ENCODE measurements around the gene FHIP1B.
"Not testable (repeated sequence)": the region's sequence is repeated elsewhere in the genome, so short reads cannot be mapped to it uniquely, and the experiment has no call there.

The FHIP1B gene

GRCh38 chr11:6234387-6235107, at the start of gene FHIP1B:
Gene FHIP1B (minus strand): TSS chr11:6234636. CDS start chr11:6224516, 10,120 bp downstream.
- DNase-seq, result peak; percentile 100

GRCh38 chr11:6283453-6284023, 49.1 kb upstream of the FHIP1B start:
- no peak for DNase-seq

- not testable (repeated sequence) for DNase-seq
Observed at GRCh38 chr11:6280809-6281208, 46.4 kb upstream of the FHIP1B start.

GRCh38 chr11:6273188-6273587, 38.8 kb upstream of the FHIP1B start:
- no peak for DNase-seq

- DNase-seq, result no peak
Observed at GRCh38 chr11:6271598-6271997, 37.2 kb upstream of the FHIP1B start.

- no peak for DNase-seq
Observed at GRCh38 chr11:6270584-6271246, 36.3 kb upstream of the FHIP1B start.

GRCh38 chr11:6269994-6270393, 35.6 kb upstream of the FHIP1B start:
- no peak for DNase-seq

- DNase-seq, result no peak
Observed at GRCh38 chr11:6268820-6269219, 34.4 kb upstream of the FHIP1B start.

- DNase-seq, result no peak
Observed at GRCh38 chr11:6263662-6264061, 29.2 kb upstream of the FHIP1B start.

- DNase-seq, result no peak
Observed at GRCh38 chr11:6260207-6260726, 25.8 kb upstream of the FHIP1B start.

- no peak for DNase-seq
Observed at GRCh38 chr11:6258571-6259081, 24.2 kb upstream of the FHIP1B start.

- DNase-seq, result no peak
Observed at GRCh38 chr11:6258141-6258540, 23.7 kb upstream of the FHIP1B start.

- no peak for DNase-seq
Observed at GRCh38 chr11:6253197-6253596, 18.8 kb upstream of the FHIP1B start.

- no peak for DNase-seq
Observed at GRCh38 chr11:6251990-6252473, 17.6 kb upstream of the FHIP1B start.

- DNase-seq, result no peak
Observed at GRCh38 chr11:6251120-6251733, 16.8 kb upstream of the FHIP1B start.

GRCh38 chr11:6249770-6250555, 15.5 kb upstream of the FHIP1B start:
- DNase-seq, result no peak

GRCh38 chr11:6248897-6249296, 14.5 kb upstream of the FHIP1B start:
- not testable (repeated sequence) for DNase-seq

GRCh38 chr11:6248248-6248647, 13.8 kb upstream of the FHIP1B start:
- no peak for DNase-seq

GRCh38 chr11:6245536-6245935, 11.1 kb upstream of the FHIP1B start:
- DNase-seq, result no peak

- no peak for DNase-seq
Observed at GRCh38 chr11:6241316-6241715, 6.9 kb upstream of the FHIP1B start.

GRCh38 chr11:6240781-6241180, 6.3 kb upstream of the FHIP1B start:
- DNase-seq, result no peak

- no peak for DNase-seq
Observed at GRCh38 chr11:6240139-6240538, 5.7 kb upstream of the FHIP1B start.
